GM21619 (cell line): ENCODE data around the gene KCNQ2.

Experiments
- ATAC-seq: cut with Tn5 transposase; IDR thresholded peaks from one replicate; pipeline ENCODE4 v1.9.1; 2021; ENCODE audit not compliant: unreplicated experiment

Gene KCNQ2

GRCh38 chr20:63406617-63407245 lies 65.7 kb downstream of the KCNQ2 start:
- no peak for ATAC-seq

- ATAC-seq, result no peak
Observed at GRCh38 chr20:63406011-63406410, 66.4 kb downstream of the KCNQ2 start.

GRCh38 chr20:63405102-63405730 lies 67.2 kb downstream of the KCNQ2 start:
- ATAC-seq, result no peak

GRCh38 chr20:63404129-63405085 lies 68.0 kb downstream of the KCNQ2 start:
- ATAC-seq, result no peak

GRCh38 chr20:63403403-63404105 lies 68.9 kb downstream of the KCNQ2 start:
- ATAC-seq, result no peak

- ATAC-seq, result no peak
Observed at GRCh38 chr20:63402860-63403220, 69.6 kb downstream of the KCNQ2 start.

- ATAC-seq, result no peak
Observed at GRCh38 chr20:63402181-63402859, 70.1 kb downstream of the KCNQ2 start.

GRCh38 chr20:63401384-63402110 lies 70.9 kb downstream of the KCNQ2 start:
- ATAC-seq, result no peak

- ATAC-seq, result no peak
Observed at GRCh38 chr20:63400486-63401210, 71.8 kb downstream of the KCNQ2 start.

- no peak for ATAC-seq
Observed at GRCh38 chr20:63399596-63400375, 72.7 kb downstream of the KCNQ2 start.

GRCh38 chr20:63398744-63399514 lies 73.5 kb downstream of the KCNQ2 start:
- no peak for ATAC-seq

- no peak for ATAC-seq
Observed at GRCh38 chr20:63397946-63398450, 74.5 kb downstream of the KCNQ2 start.

GRCh38 chr20:63397155-63397843 lies 75.2 kb downstream of the KCNQ2 start:
- no peak for ATAC-seq

- no peak for ATAC-seq
Observed at GRCh38 chr20:63396300-63396699, 76.2 kb downstream of the KCNQ2 start.

- no peak for ATAC-seq
Observed at GRCh38 chr20:63395723-63396122, 76.7 kb downstream of the KCNQ2 start.

- ATAC-seq, result no peak
Observed at GRCh38 chr20:63394920-63395455, 77.5 kb downstream of the KCNQ2 start.
